ENCODE data around the gene SMIM34. TPM values are rescaled to one million over a fixed set of nuclear protein-coding genes. Genes with fewer than 3 reads are reported as not detected.

Gene SMIM34
- total RNA-seq, 6 experiments from 2014 or later: not detected

DNA sequence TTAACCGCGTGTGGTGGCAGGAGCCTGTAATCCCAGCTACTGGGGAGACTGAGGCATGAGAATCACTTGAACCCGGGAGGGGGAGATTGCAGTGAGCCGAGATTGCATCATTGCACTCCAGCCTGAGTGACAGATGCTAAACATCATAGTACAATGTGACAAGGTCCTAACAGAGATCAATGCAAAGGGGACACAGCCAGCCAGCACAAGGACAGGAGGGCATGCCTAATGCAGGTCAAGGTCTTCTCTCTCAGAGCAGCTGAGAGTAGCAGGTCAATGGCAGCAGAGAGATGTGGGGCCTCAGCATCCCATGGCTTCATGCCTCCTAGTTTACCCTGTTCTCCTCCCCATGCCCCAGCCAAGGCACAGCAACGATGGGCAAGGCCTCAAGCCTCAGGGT is 51.4 kb downstream of the SMIM34 start:
- intact Hi-C loops (cut with DNase I): no loop called here
- H3K4me3 ChIP-seq: no peak overlapping the region
- no peaks in the 10 kb centered on the region for H3K9me3 ChIP-seq
- no peaks in the 10 kb centered on the region for H3K27me3 ChIP-seq
- DNase-seq: peak in 1 of 3 donors; percentile 31
- peak in 1 of 4 donors; percentile 9 for ATAC-seq
- H3K36me3 ChIP-seq: no peaks in the 10 kb centered on the region
- no peaks in the 10 kb centered on the region for H3K4me1 ChIP-seq
- WGBS (ENCODE audit: insufficient coverage, low coverage, low lambda C conversion rate, missing lambda C conversion rate): 51% methylated on average over 5 of the region's 5 CpGs
- no peak overlapping the region for H3K27ac ChIP-seq
- TF ChIP-seq, protein P1, sequence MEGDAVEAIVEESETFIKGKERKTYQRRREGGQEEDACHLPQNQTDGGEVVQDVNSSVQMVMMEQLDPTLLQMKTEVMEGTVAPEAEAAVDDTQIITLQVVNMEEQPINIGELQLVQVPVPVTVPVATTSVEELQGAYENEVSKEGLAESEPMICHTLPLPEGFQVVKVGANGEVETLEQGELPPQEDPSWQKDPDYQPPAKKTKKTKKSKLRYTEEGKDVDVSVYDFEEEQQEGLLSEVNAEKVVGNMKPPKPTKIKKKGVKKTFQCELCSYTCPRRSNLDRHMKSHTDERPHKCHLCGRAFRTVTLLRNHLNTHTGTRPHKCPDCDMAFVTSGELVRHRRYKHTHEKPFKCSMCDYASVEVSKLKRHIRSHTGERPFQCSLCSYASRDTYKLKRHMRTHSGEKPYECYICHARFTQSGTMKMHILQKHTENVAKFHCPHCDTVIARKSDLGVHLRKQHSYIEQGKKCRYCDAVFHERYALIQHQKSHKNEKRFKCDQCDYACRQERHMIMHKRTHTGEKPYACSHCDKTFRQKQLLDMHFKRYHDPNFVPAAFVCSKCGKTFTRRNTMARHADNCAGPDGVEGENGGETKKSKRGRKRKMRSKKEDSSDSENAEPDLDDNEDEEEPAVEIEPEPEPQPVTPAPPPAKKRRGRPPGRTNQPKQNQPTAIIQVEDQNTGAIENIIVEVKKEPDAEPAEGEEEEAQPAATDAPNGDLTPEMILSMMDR (IDR thresholded peaks at IDR 0.05): no peak
- TF ChIP-seq POLR2A (IDR thresholded peaks at IDR 0.05): no peak

DNA sequence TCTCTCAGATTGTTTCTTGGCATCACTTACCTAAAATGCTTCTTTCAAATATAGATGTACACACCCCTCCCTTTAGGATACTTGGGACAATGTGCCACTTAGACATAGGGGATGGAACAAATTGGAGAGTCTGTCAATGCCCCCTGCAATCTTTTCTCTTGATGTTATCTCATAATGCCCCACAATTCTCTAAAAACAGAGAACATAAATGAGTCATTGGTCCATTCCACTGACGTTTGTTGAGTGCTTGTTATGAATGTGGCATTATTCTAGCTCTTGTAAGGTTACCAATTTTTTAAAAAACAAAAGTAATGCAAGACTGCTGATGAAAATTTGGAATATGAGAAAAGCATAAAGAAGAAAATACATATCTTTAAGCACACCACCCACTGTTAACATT is 54.0 kb downstream of the SMIM34 start:
- TF ChIP-seq POLR2A (IDR thresholded peaks at IDR 0.05): no peak
- TF ChIP-seq, protein P1 (IDR thresholded peaks at IDR 0.05): no peak
- WGBS (ENCODE audit: insufficient coverage, low coverage, low lambda C conversion rate, missing lambda C conversion rate): 15% methylated on average over 1 of the region's 1 CpG
- no peak overlapping the region for H3K27ac ChIP-seq
- H3K27me3 ChIP-seq: no peaks in the 10 kb centered on the region
- intact Hi-C loops (cut with DNase I): no loop called here
- no peak overlapping the region for H3K4me3 ChIP-seq
- DNase-seq: no peak
- no peaks in the 10 kb centered on the region for H3K9me3 ChIP-seq
- no peaks in the 10 kb centered on the region for H3K36me3 ChIP-seq
- no peaks in the 10 kb centered on the region for H3K4me1 ChIP-seq
- no peak for ATAC-seq

Small RNAs within 50 kb of the gene (small RNA-seq; reads per million reads assigned to genes)
- gene RF00614: 0 reads per million in 2 experiments

Other genes starting within 250 kb of the SMIM34 start
- gene KCNE2, start 59.9 kb downstream of the SMIM34 start, total RNA-seq: not detected
- gene SMIM11, start 48.4 kb downstream of the SMIM34 start, total RNA-seq: 10 to 100 TPM in 2 of 6 experiments, 1 to 10 TPM in 3, under 1 TPM in 1; 0.51 to 12.3 (median 4.6) TPM
- 1 to 10 TPM; 1.3 to 5.4 (median 2.3) TPM for gene KCNE1, start 88.3 kb upstream of the SMIM34 start, total RNA-seq
- gene RCAN1, start 191.2 kb upstream of the SMIM34 start, total RNA-seq: 10 to 100 TPM; 34.3 to 71.0 (median 55.4) TPM
- gene CLIC6, start 245.0 kb upstream of the SMIM34 start, total RNA-seq: under 1 TPM; 0.25 to 0.63 (median 0.43) TPM